Measurements from ENCODE around the gene GADD45GIP1. TPM values are rescaled to one million over a fixed set of nuclear protein-coding genes. Genes with fewer than 3 reads are reported as not detected.

Gene GADD45GIP1
- total RNA-seq = 19.8 TPM
- long read RNA-seq, transcript GADD45GIP1-201 (2 exons, 1,782 nt) = major isoform, 19 of 28 reads
- long read RNA-seq, partial matches to known transcripts = 0 of 28 reads
- long read RNA-seq, other reads (novel, unspliced or antisense) = 9 of 28 reads

- DNase-seq (ENCODE audit: low spot score) = peak; percentile 93
Measured at GRCh38 chr19:12956446-12957388, at the start of gene GADD45GIP1. Gene GADD45GIP1, minus strand, starts transcription at chr19:12957223. Its CDS starts 11 bp downstream, at chr19:12957212.

- no peak for DNase-seq (ENCODE audit: low spot score)
Measured at GRCh38 chr19:13005861-13006370, 48.9 kb upstream of the GADD45GIP1 start.

DNA sequence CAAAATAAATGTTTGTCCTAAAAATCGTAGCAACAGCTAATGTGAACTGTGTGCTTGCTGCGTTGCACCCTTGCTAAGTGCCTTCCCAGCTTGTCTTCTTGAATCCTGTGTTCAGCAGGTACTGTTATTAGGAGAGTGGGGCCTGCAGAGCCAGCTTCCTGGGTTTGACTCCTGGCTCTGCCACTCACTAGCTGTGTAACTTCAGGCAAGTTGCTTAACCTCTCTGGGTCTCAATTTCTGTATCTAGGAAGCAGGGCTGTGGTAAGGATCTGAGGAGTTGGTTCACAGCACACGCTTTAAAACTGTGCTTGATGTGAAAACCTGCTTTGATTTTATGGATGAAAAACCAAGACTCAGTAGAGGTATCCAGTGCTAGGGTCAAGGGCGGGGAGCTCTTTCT, 48.2 kb upstream of the GADD45GIP1 start:
- DNase-seq (ENCODE audit: low spot score) = no peak

DNA sequence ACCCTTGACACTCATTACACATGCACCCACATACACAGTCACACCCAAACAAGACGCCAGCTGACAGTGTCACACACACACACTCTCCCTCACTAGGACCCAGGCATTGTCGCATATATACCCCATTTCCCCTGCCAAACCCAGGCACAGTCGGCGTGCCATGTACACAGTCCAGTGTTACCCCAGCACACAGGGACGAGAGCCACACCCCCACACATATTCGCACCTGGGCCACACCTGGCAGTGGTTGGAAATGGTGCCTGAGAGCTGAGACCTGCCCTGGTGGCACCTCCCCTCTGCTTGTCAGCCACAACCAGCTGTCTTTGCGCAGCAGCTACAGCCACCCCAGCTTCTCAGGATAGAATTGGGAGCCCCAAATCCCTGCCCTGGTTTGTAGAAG, 47.2 kb upstream of the GADD45GIP1 start:
- no peak for DNase-seq (ENCODE audit: low spot score)

DNA sequence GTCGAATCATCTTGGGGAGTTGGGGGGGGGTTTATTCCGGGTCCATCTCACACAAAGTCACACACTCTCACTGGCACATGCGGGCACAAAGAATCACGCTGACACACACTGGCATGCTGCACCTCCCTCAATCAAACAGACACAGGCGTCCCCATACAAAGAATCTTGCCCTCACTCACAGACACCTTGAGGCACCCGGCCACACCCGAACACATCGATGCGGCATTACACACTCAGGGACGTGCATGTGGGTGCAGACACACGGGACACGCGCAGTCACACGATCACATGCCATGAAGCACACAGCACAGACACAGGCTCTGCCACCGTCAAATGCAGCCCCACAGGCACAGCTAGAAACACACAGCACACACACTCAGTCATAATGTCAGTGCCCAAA, 46.1 kb upstream of the GADD45GIP1 start:
- no peak for DNase-seq (ENCODE audit: low spot score)

- no peak for DNase-seq (ENCODE audit: low spot score)
Measured at GRCh38 chr19:13002166-13002898, 45.3 kb upstream of the GADD45GIP1 start.

DNA sequence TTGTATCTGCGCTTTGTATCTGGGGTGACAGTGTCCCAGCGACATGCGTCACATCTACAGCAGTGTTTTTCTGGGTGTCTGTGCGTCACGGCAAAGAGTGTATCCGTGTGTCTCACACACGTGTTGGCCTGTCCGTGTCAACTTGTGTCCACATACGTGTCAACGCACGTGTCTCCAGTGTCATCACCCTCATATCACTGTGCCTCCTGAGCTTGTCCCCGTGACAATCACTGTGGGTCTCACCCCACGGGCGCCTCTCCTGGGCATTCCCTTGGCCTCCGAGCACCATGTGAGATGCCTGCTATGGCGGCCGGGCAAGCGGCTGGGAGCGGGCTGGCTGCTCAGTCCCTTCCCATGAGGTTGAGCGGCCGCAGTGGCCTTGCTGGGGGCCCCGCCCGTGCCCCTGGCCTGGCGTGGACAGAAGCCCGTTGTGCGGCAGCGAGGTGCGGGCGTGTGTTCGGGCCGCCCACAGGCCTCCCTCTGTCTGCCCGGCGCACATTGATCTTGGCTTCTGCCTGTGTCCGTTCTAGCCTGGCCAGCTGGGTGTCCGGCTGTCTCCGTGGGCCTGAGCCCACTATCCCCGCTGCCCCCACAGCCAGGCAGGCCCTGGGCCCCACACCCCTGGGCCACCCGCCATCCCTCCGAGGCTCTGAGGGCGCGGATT, 44.6 kb upstream of the GADD45GIP1 start:
- no peak for DNase-seq (ENCODE audit: low spot score)

- DNase-seq (ENCODE audit: low spot score) = no peak
Measured at GRCh38 chr19:13001166-13001501, 44.1 kb upstream of the GADD45GIP1 start.

DNA sequence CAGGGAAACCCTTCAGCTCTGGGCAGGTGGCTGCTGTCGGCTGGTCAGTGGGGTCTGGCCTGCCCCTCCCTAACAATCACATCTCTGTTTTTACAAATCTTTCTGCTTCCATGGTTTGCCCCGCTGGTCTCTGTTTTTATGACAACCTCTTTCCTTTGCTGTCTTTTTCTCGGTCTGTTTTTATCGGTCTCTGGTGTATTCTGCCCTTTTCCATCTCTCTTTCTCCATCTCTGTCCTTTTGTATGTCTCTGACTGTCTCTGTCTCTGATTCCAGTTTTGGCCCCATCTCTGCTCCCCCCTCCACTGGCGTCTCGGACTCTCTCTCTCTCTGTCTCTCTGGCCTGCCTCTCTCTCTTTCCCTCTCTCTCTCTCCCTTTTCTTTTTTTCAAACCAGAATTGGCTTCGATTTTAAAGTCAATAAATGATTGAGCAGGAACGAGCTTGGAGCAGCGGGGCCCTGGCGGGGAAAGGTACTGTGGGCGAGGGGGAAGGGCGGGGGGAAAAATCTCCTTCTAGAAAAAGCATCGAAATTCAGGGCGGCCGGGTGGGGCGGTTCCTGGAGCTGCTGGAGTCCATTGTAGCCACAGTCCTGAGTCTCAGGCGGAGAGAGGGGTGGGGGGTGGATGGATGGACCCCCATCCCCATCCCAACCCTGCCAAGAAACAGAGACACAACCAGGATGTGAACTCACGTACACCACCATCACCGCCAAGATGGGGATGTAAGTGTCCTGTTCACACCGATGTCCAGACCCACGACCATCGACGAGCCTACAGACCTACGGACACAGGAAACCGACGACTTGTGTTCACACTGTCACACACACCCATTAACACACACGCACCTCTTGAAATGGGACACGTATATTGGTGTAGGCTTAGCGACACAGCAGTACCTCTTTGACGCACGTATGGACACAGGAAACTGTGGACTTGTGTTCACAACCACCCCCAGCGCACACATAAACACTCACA, 41.2 kb upstream of the GADD45GIP1 start:
- no peak for DNase-seq (ENCODE audit: low spot score)

DNA sequence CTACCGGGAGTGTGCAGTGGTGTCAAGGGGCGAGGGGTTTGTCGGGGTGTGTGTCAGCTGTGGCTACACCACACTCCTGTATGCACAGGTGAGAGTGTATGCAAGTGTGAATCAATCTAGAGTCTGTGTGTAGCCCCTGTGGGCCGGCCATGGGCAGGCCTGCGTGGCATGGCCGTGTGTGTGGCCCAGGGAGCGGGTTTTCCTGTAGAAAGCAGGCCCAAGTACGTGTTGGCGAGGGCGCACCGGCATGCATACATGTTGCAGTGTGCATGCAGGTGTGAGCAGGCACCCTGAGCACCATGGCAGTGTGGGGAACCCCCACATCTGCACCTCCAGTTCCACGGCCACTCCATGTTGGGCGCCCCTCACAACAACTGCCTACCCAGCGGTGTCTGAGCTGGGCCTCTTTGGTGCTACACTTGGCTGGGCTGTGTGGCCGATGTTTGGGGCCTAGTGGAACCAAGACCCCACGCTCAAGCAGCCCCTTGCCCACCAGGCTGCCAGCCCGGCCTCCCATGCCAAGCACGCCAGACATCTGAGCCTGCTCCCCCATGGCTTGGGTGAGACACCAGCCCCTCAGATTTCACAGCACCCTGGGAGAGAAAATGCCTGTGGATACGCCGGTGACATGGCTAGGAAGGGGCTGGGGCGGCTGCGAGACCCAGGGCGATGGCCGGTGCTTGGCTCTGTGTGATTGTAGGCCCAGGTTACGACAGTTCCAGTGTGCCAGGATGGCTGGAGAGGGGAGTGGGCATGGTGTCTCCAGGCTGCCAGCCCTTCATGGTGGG, 40.4 kb upstream of the GADD45GIP1 start:
- DNase-seq (ENCODE audit: low spot score) = no peak

DNA sequence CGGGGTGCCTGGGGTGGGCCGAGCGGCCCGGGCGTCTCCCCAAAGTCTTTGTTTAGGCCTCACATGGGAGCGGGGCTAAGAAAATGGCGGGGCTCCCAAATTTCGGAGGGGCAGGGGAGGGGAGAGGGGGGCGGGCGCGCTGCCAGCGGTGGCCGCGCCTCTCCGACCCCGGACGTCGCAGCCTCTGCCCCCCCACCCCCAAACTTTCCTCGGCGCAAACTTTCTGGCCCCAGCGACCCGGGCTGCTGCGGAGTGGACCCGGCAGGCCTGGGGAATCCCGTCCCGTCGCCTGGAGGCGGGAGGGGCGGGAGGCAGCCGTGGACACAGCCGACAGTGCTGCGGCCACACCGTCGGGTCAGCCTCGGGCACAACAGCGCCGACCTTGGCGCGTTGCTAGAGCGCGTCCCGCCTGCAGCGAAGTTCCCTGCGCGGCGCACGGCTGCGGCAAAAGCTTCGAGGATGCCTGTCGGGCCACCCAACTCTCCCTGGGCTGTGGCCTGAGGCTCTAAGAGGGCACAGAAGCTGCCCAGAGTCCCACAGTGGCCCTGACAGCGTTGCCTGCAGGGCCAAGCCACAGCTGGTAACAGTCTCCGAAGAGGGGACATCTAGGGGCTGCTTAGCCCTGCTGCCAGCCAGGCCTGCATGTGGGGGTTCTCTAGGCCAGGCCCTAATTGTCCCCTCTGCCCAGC, 39.5 kb upstream of the GADD45GIP1 start:
- DNase-seq (ENCODE audit: low spot score) = no peak

GRCh38 chr19:12995596-12996405, 38.8 kb upstream of the GADD45GIP1 start:
- no peak for DNase-seq (ENCODE audit: low spot score)

DNA sequence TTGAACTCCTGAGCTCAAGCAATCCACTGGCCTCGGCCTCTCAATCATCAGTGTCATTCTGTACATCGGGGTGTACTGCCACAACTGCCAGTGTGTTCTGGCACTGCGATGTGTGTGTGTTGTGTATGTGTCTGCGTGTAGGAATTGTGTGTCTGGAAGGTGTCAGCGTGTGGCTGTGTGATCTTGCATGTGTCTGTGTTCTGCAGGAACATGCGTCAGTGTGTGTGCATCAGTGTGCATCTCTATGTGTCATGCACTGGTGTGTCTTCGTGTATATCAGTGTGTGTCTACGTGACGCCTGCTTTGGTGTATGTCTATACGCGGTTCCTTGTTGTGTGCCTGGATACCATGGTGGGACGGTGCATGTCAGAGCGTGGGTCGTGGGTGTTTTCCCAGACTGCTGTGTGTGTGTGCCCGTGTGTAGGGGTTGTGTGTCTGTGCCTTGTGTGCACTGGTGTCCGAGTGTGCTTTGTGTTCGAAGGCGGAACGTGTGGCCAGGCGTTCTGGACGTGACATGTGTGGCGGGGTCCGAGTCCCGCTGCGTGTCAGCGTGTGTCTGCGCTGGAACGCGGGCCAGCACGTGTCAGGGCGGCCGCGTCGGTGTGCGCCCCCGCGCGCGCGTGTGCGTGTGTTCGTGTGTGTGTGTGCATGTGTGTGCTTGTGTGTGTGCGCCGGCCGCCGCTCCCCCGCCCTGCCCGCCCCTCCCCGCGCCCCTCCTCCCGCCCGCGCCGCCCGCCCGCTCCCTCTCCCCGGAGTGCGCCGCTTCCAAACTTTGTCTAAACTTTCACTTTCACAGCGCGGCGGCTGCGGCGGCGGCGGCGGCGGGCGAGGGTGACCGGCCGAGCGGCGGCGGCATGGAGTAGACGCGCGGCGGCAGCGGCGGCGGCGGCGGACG, 37.9 kb upstream of the GADD45GIP1 start, which contains the start of gene NFIX:
Gene NFIX, plus strand, starts transcription at position 775 of the 895 bp plus-strand sequence. CDS start 363 bp downstream, outside the sequence.
- DNase-seq (ENCODE audit: low spot score) = no peak

GRCh38 chr19:12993562-12993961, 36.5 kb upstream of the GADD45GIP1 start:
- no peak for DNase-seq (ENCODE audit: low spot score)

GRCh38 chr19:12992729-12993128, 35.7 kb upstream of the GADD45GIP1 start:
- DNase-seq (ENCODE audit: low spot score) = no peak

DNA sequence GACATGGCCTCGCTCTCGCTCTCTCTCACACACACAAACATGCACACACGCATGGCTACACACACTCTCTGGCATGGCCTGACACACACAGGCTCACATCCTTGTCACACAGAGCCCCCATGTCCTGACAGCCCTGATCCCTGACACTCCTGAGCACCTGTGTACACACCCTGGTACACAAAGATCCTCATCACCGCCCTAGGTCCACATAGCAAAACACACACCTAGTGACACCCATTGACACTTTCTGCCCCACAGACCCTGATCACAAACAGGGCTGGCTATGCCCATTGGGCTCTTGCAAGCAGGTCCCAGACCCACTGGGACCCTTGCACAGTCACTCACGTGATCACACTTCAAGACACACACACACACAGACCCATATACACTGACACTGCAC, 34.3 kb upstream of the GADD45GIP1 start:
- no peak for DNase-seq (ENCODE audit: low spot score)

DNA sequence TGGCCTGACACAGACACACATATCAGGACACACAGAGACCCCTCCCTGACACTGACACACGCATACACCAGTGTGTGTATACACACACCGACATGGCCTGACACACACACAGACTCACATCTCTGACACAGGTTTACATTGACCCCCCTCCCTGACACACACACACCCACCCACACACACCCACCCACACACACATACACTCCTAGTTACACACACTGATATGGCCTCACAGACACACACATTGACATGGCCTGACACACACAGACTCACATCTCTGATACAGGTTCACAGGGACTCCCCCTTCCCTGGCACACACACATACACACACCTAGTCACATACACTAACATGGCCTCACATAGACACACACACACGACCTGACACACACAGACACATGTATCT, 33.8 kb upstream of the GADD45GIP1 start:
- DNase-seq (ENCODE audit: low spot score) = no peak

All from mesenteric fat pad (tissue), 1 donor.